Liver (tissue), 9 donors: ENCODE results near the gene CTSC. TPM values are rescaled to one million over a fixed set of nuclear protein-coding genes. Genes with fewer than 3 reads are reported as not detected.
"Not testable (repeated sequence)": the region's sequence is repeated elsewhere in the genome, so short reads cannot be mapped to it uniquely, and the experiment has no call there.

ENCODE experiments used
- DNase-seq: peaks from one replicate; pipeline ENCODE4 v3.0.0-alpha.2; 2017; ENCODE audit warnings: low spot score
- H3K27ac ChIP-seq, 2 donors: one replicate each; pipeline ENCODE4 v1.7.0; 2013; ENCODE audit warnings: inconsistent platforms in 2 of 2, low read length in 2 of 2, control low read depth in 1 of 2, low read depth in 1 of 2, mild to moderate bottlenecking in 1 of 2
- H3K27me3 ChIP-seq, 4 donors: one replicate each; pipeline versions ENCODE4 v1.6.1 to v1.7.0; 2013; ENCODE audit warnings: low read length in 3 of 4, inconsistent platforms in 1 of 4, mild to moderate bottlenecking in 1 of 4, moderate library complexity in 1 of 4; ENCODE audit not compliant: control insufficient read depth in 4 of 4, insufficient read depth in 4 of 4
- H3K36me3 ChIP-seq, 4 donors: one replicate each; pipeline versions ENCODE4 v1.6.1 to v1.7.0; 2013; ENCODE audit warnings: low read length in 3 of 4, mild to moderate bottlenecking in 3 of 4, low read depth in 1 of 4, moderate library complexity in 1 of 4; ENCODE audit not compliant: control insufficient read depth in 4 of 4, insufficient read depth in 3 of 4
- H3K4me1 ChIP-seq, 4 donors: one replicate each; pipeline versions ENCODE4 v1.6.1 to v1.7.0; 2013; ENCODE audit warnings: low read length in 3 of 4, mild to moderate bottlenecking in 3 of 4, moderate library complexity in 1 of 4; ENCODE audit not compliant: control insufficient read depth in 4 of 4, insufficient read depth in 4 of 4
- H3K4me3 ChIP-seq, 3 donors: one replicate each; pipeline versions ENCODE4 v1.6.1 to v1.7.0; 2013; ENCODE audit warnings: low read length in 3 of 3, control low read depth in 1 of 3, low read depth in 1 of 3, mild to moderate bottlenecking in 1 of 3
- H3K9ac ChIP-seq, 2 donors: one replicate each; pipeline ENCODE4 v1.7.0; 2013; ENCODE audit warnings: low read length in 2 of 2, mild to moderate bottlenecking in 2 of 2, moderate library complexity in 2 of 2, control low read depth in 1 of 2, low read depth in 1 of 2
- H3K9me3 ChIP-seq, 4 donors: one replicate each; pipeline versions ENCODE4 v1.6.1 to v1.7.0; 2013; ENCODE audit warnings: low read length in 3 of 4; ENCODE audit not compliant: control insufficient read depth in 4 of 4
- ATF3 ChIP-seq: IDR thresholded peaks from 2 replicates; pipeline ENCODE4 v1.6.1; 2016; ENCODE audit warnings: antibody characterized with exemption
- EGR1 ChIP-seq, 2 donors: IDR thresholded peaks; 2 replicates each; pipeline ENCODE4 v1.6.1; 2016 to 2018; ENCODE audit warnings: antibody characterized with exemption in 2 of 2, low read depth in 2 of 2
- GABPA ChIP-seq, 2 donors: IDR thresholded peaks in 1 of 2; conservative IDR thresholded peaks in 1 of 2; 2 replicates each; pipeline ENCODE4 v1.6.1; 2016; ENCODE audit warnings: antibody characterized with exemption in 2 of 2, mild to moderate bottlenecking in 1 of 2, moderate library complexity in 1 of 2
- HNF4A ChIP-seq, 2 donors: conservative IDR thresholded peaks; 2 replicates each; pipeline ENCODE4 v1.6.1; 2016; ENCODE audit warnings: antibody characterized with exemption in 2 of 2, mild to moderate bottlenecking in 2 of 2
- JUND ChIP-seq, 2 donors: IDR thresholded peaks; 2 replicates each; pipeline ENCODE4 v1.6.1; 2016; ENCODE audit warnings: antibody characterized with exemption in 2 of 2
- MAX ChIP-seq: IDR thresholded peaks from 2 replicates; pipeline ENCODE4 v1.6.1; 2016; ENCODE audit warnings: antibody characterized with exemption
- NR2F2 ChIP-seq: IDR thresholded peaks from 2 replicates; pipeline ENCODE4 v1.6.1; 2016; ENCODE audit warnings: antibody characterized with exemption
- RAD21 ChIP-seq, 2 donors: IDR thresholded peaks; 2 replicates each; pipeline ENCODE4 v1.6.1; 2016; ENCODE audit warnings: antibody characterized with exemption in 2 of 2, mild to moderate bottlenecking in 2 of 2
- REST ChIP-seq: IDR thresholded peaks from 2 replicates; pipeline ENCODE4 v1.6.1; 2016; ENCODE audit warnings: antibody characterized with exemption, mild to moderate bottlenecking
- RXRA ChIP-seq, 2 donors: IDR thresholded peaks; 2 replicates each; pipeline ENCODE4 v1.6.1; 2017 to 2018; ENCODE audit warnings: antibody characterized with exemption in 2 of 2, mild to moderate bottlenecking in 1 of 2
- SP1 ChIP-seq: IDR thresholded peaks from 2 replicates; pipeline ENCODE4 v1.6.1; 2018; ENCODE audit warnings: antibody characterized with exemption, mild to moderate bottlenecking
- ZBTB33 ChIP-seq: IDR thresholded peaks from 2 replicates; pipeline ENCODE4 v1.6.1; 2016; ENCODE audit warnings: antibody characterized with exemption
- WGBS: extraction: QIAGEN DNeasy Blood & Tissue Kit; methylation state at CpG from one replicate; pipeline ENCODE4 v1.1.7; 2013; 5-methylcytosine and 5-hydroxymethylcytosine counted together
- polyA plus RNA-seq, 2 donors: library from polyadenylated mRNA; stranded (reverse) in 1 of 2; unstranded in 1 of 2; fragments of 200-250 nt in 1 of 2; fragments of >200 nt in 1 of 2; fragmentation: Nextera tagmentation in 1 of 2; extraction: Ambion mirVana in 1 of 2; gene quantifications; one replicate each; pipeline versions ENCODE4 v1.2.1 to v1.2.3, GENCODE V29; 2013 to 2015
- total RNA-seq, 2 donors: library from RNA; depleted of rRNA; stranded (reverse); fragments of >200 nt; gene quantifications; one replicate each; pipeline ENCODE4 v1.2.3, GENCODE V29; 2014
- donor health status: healthy.
- donor health status: healthy.
- donor health status: healthy.
- donor health status: healthy.
- donor health status: healthy.

CTSC gene
- total and polyA plus RNA-seq, 4 donors, result 22.4 to 68.7 (median 31.3) TPM

- TF ChIP-seq ZBTB33 (no peak), NR2F2 (peak; percentile 75), SP1 (peak; percentile 30), ATF3 (no peak), JUND (IDR thresholded peaks at IDR 0.05) (no peak), RAD21 (IDR thresholded peaks at IDR 0.05) (no peak)
These were observed 86.8 kb downstream of the CTSC start (continued) for GRCh38 chr11:88250566-88251242.

GRCh38 chr11:88249706-88250105 lies 87.8 kb downstream of the CTSC start:
- H3K4me1 ChIP-seq, result no peaks in the 10 kb centered on the region
- H3K27ac ChIP-seq, result no peak overlapping the region
- no peak overlapping the region for H3K4me3 ChIP-seq
- WGBS, result 81% methylated on average over 1 of the region's 1 CpG
- TF ChIP-seq ATF3 (no peak), MAX (no peak), GABPA (IDR thresholded peaks at IDR 0.05 in 1 of 2, conservative IDR thresholded peaks at IDR 0.05 in 1 of 2) (no peak), HNF4A (conservative IDR thresholded peaks at IDR 0.05) (no peak)
- no peaks in the 10 kb centered on the region for H3K9me3 ChIP-seq
- H3K9ac ChIP-seq, result no peak overlapping the region
- no peak for DNase-seq
- H3K36me3 ChIP-seq, result no peaks in the 10 kb centered on the region
- no peaks in the 10 kb centered on the region for H3K27me3 ChIP-seq

- no peak for DNase-seq
- H3K4me1 ChIP-seq, result no peaks in the 10 kb centered on the region
- no peak overlapping the region for H3K4me3 ChIP-seq
- 87% methylated on average over 3 of the region's 3 CpGs for WGBS
- no peak for TF ChIP-seq SP1
- no peak for TF ChIP-seq EGR1 (IDR thresholded peaks at IDR 0.05; ENCODE audit: low read depth in 2 of 2)
- no peak for TF ChIP-seq RAD21 (IDR thresholded peaks at IDR 0.05)
- TF ChIP-seq HNF4A (conservative IDR thresholded peaks at IDR 0.05), result no peak
- TF ChIP-seq RXRA (IDR thresholded peaks at IDR 0.05), result no peak
- no peak for TF ChIP-seq NR2F2
- TF ChIP-seq ZBTB33, result no peak
- TF ChIP-seq REST, result no peak
- H3K9ac ChIP-seq, result no peak overlapping the region
- no peaks in the 10 kb centered on the region for H3K36me3 ChIP-seq
- H3K9me3 ChIP-seq, result no peaks in the 10 kb centered on the region
- no peaks in the 10 kb centered on the region for H3K27me3 ChIP-seq
- H3K27ac ChIP-seq, result no peak overlapping the region
These were observed 90.8 kb downstream of the CTSC start for GRCh38 chr11:88246696-88247095.

GRCh38 chr11:88245576-88245975 lies 92.0 kb downstream of the CTSC start:
- not testable (repeated sequence) for H3K9ac ChIP-seq, H3K4me3 ChIP-seq, H3K27me3 ChIP-seq, H3K27ac ChIP-seq, H3K4me1 ChIP-seq, H3K9me3 ChIP-seq, H3K36me3 ChIP-seq, DNase-seq
- WGBS, result 93% methylated on average over 2 of the region's 2 CpGs
